Measurements from ENCODE around the gene MYO18A.

Gene MYO18A

GRCh38 chr17:29089601-29090044 lies 90.6 kb downstream of the MYO18A start:
- TF ChIP-seq FOXP2 (optimal IDR thresholded peaks at IDR 0.05; ENCODE audit: borderline replicate concordance, extremely low read depth, extremely low read length, insufficient read depth) (no peak), POLR2AphosphoS5 (IDR thresholded peaks at IDR 0.05; ENCODE audit: low read depth, low read length) (no peak), TAF1 (IDR thresholded peaks at IDR 0.05; ENCODE audit: borderline replicate concordance, insufficient read depth, low read length) (no peak), SIN3A (IDR thresholded peaks at IDR 0.05; ENCODE audit: borderline replicate concordance, insufficient read depth, low read length) (no peak), REST (IDR thresholded peaks at IDR 0.05; ENCODE audit: insufficient read depth in 1 of 2, low read depth in 2 of 2, low read length in 2 of 2) (no peak)

- TF ChIP-seq POLR2AphosphoS5 (IDR thresholded peaks at IDR 0.05; ENCODE audit: low read depth, low read length), result no peak
- TF ChIP-seq REST (IDR thresholded peaks at IDR 0.05; ENCODE audit: insufficient read depth in 1 of 2, low read depth in 2 of 2, low read length in 2 of 2), result no peak
- TF ChIP-seq TAF1 (IDR thresholded peaks at IDR 0.05; ENCODE audit: borderline replicate concordance, insufficient read depth, low read length), result no peak
- no peak for TF ChIP-seq SIN3A (IDR thresholded peaks at IDR 0.05; ENCODE audit: borderline replicate concordance, insufficient read depth, low read length)
- TF ChIP-seq FOXP2 (optimal IDR thresholded peaks at IDR 0.05; ENCODE audit: borderline replicate concordance, extremely low read depth, extremely low read length, insufficient read depth), result no peak
Measured at GRCh38 chr17:29086628-29087332, 93.4 kb downstream of the MYO18A start.

- no peak for TF ChIP-seq POLR2AphosphoS5 (IDR thresholded peaks at IDR 0.05; ENCODE audit: low read depth, low read length)
- TF ChIP-seq SIN3A (IDR thresholded peaks at IDR 0.05; ENCODE audit: borderline replicate concordance, insufficient read depth, low read length), result no peak
- no peak for TF ChIP-seq REST (IDR thresholded peaks at IDR 0.05; ENCODE audit: insufficient read depth in 1 of 2, low read depth in 2 of 2, low read length in 2 of 2)
- no peak for TF ChIP-seq TAF1 (IDR thresholded peaks at IDR 0.05; ENCODE audit: borderline replicate concordance, insufficient read depth, low read length)
- no peak for TF ChIP-seq FOXP2 (optimal IDR thresholded peaks at IDR 0.05; ENCODE audit: borderline replicate concordance, extremely low read depth, extremely low read length, insufficient read depth)
Measured at GRCh38 chr17:29085223-29085622, 95.0 kb downstream of the MYO18A start.

DNA sequence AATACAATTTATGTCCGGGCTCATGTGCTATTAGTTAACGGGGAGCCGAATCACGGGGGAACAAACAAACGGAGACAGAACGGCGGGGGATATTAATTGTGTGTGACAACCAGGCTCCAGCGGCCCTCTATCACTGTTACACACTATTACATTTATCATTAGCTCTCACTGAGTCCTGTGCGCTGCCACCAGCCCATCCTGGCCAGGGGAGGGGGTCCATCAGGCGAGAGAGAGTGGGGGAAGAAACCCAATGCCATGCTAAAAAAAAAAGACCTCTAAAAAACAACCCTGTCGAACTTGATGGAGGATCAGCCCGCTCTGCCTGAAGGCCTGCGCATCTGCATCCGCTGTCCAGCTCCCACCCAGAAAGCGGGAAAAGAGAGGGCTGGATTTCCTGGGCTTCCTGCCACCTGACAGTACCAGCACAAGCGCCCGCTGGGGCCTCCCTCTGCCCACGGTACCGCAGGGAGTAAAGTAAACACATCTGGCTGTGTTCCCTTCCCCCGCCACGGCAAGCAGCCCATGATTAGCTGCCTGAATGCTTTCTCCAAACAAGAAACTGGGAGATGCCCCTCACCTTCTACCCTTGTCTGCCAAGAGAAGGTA lies 95.6 kb downstream of the MYO18A start:
- no peak for TF ChIP-seq FOXP2 (optimal IDR thresholded peaks at IDR 0.05; ENCODE audit: borderline replicate concordance, extremely low read depth, extremely low read length, insufficient read depth)
- TF ChIP-seq POLR2AphosphoS5 (IDR thresholded peaks at IDR 0.05; ENCODE audit: low read depth, low read length), result no peak
- no peak for TF ChIP-seq TAF1 (IDR thresholded peaks at IDR 0.05; ENCODE audit: borderline replicate concordance, insufficient read depth, low read length)
- no peak for TF ChIP-seq SIN3A (IDR thresholded peaks at IDR 0.05; ENCODE audit: borderline replicate concordance, insufficient read depth, low read length)
- no peak for TF ChIP-seq REST (IDR thresholded peaks at IDR 0.05; ENCODE audit: insufficient read depth in 1 of 2, low read depth in 2 of 2, low read length in 2 of 2)
